Peyer's patch (tissue), 4 donors: ENCODE results near the gene VASN.
"Not testable (repeated sequence)": the region's sequence is repeated elsewhere in the genome, so short reads cannot be mapped to it uniquely, and the experiment has no call there.

Experiments
- CTCF ChIP-seq, 6 experiments: fragments of 450-650 bp in 4 of 6; fragments of 200-600 bp in 2 of 6; sonication (generic) in 1 of 6; IDR thresholded peaks; one replicate each; pipeline ENCODE4 v1.5.1; 2017 to 2019; ENCODE audit warnings: antibody characterized with exemption in 6 of 6, mild to moderate bottlenecking in 3 of 6, moderate library complexity in 1 of 6
- POLR2A ChIP-seq, 2 donors: fragments of 450-650 bp; IDR thresholded peaks; one replicate each; pipeline ENCODE4 v1.5.1; 2017; ENCODE audit warnings: antibody characterized with exemption in 2 of 2, mild to moderate bottlenecking in 2 of 2, moderate library complexity in 2 of 2

GRCh38 chr16:4333714-4334113 is 37.9 kb upstream of the VASN start:
- TF ChIP-seq CTCF, POLR2A (IDR thresholded peaks at IDR 0.05): not testable (repeated sequence)
